Measurements from ENCODE around the gene CTSH.
A peak's percentile ranks its signal among the peaks of the same experiment; 100 is the strongest.

The CTSH gene, protein sequence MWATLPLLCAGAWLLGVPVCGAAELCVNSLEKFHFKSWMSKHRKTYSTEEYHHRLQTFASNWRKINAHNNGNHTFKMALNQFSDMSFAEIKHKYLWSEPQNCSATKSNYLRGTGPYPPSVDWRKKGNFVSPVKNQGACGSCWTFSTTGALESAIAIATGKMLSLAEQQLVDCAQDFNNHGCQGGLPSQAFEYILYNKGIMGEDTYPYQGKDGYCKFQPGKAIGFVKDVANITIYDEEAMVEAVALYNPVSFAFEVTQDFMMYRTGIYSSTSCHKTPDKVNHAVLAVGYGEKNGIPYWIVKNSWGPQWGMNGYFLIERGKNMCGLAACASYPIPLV

DNA sequence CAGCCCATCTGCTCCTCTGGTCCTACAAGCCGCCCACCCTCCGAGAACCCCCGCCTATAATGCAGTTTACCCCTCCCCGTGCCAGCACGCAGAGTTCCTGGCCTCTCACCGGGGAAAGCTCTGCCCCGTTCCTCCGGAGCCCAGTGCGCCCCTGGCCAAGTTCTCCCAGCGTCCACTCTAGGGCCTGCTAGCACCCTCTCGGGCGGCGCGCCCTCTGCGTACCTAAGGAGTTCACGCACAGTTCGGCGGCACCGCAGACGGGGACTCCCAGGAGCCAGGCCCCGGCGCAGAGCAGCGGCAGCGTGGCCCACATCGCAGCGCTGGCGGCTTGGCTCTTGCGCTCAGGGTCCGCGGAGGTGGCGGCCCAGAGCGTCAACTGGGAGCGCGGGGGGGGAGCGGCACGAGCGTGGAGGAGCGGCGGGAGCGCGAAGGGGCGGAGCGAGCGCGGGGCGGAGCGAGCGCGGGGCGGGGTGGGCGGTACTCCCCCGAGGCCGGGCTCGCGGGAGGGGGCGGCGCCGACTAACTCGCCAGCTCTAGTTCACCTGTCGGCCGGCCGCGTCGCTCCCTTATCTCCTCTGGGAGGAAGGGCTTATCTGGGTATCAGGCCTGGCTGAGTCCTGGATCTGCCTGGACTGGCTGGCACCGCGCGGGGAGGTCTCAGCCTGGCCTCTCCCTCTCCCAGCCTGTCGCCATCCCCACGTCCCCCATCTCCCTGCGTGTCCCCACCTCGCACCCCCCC, at the start of gene CTSH:
Gene CTSH (minus strand): TSS at position 378 of the 739 bp plus-strand sequence. CDS start 65 bp downstream, at position 313.
- DNase-seq, result peak; percentile 39
- in situ Hi-C loops (cut with HindIII; ENCODE audit: low pct_ligation_motif_present, low pct_unique_long_range_greater_than_20kb, low sequenced_read_pairs), result no loop called here

- in situ Hi-C loops (cut with HindIII; ENCODE audit: low pct_ligation_motif_present, low pct_unique_long_range_greater_than_20kb, low sequenced_read_pairs), result no loop called here
- no peak for DNase-seq
These were observed 49.2 kb upstream of the CTSH start for GRCh38 chr15:78993931-78994530.

- DNase-seq, result no peak
- in situ Hi-C loops (cut with HindIII; ENCODE audit: low pct_ligation_motif_present, low pct_unique_long_range_greater_than_20kb, low sequenced_read_pairs), result no loop called here
These were observed 48.5 kb upstream of the CTSH start for GRCh38 chr15:78993257-78993930.

DNA sequence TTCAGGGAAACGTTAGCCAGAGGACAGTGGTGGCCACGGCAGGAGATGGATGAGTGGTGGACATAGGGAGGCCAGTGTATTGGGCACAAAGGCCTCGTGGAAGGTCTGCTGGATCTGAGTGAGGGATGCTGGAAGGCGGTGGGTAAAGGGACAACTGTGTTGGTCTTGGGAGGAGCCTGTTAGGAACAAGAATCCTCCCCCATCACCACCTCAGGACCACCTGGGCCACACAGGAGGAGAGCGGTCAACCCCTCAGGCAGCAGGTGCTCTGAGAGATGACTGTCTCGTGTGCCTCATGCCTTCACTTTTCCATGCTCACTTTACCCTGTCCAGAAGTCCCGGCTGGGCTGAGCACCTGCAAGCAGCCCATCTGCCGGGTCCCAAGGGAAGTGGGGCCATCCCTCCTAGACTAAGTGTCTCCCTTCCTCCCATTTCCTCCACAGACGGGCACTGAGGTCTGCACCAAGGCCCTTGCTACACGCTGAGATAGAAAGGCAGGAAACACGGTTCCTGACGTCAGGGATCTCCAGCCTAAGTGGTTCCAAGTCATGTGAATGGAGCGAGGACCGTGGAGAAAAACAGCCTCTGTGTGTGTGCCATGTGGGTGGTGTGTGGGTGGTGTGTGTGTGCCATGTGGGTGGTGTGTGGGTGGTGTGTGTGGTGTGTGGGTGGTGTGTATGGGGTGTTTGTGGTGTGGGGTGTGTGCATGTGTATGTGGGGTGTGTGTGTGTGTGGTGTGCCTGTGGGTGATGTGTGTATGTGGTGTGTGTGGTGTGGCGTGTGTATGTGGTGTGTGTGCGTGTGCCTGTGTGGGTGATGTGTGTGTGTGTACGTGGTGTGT, 47.8 kb upstream of the CTSH start:
- DNase-seq, result no peak
- in situ Hi-C loops (cut with HindIII; ENCODE audit: low pct_ligation_motif_present, low pct_unique_long_range_greater_than_20kb, low sequenced_read_pairs), result no loop called here

DNA sequence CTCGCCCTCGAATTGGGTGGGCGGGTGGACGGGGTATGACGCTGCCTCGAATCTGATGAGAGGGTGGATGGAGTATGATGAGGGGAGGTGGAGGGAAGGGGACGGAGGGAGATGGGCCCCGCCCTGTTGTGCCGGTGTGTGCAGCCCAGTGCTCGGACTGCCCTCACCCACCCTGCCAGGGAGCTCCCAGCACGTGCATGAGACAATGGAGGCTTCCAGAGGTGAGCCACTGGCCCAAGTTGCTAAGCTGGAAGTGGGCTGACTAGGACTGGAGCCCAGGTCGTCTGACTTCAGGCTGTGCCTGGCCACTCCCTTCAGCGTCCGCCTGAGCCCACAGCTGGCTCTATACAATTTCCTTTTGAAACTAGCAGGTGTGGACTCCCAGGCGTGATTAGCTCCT, 47.0 kb upstream of the CTSH start:
- in situ Hi-C loops (cut with HindIII; ENCODE audit: low pct_ligation_motif_present, low pct_unique_long_range_greater_than_20kb, low sequenced_read_pairs), result no loop called here
- DNase-seq, result no peak

DNA sequence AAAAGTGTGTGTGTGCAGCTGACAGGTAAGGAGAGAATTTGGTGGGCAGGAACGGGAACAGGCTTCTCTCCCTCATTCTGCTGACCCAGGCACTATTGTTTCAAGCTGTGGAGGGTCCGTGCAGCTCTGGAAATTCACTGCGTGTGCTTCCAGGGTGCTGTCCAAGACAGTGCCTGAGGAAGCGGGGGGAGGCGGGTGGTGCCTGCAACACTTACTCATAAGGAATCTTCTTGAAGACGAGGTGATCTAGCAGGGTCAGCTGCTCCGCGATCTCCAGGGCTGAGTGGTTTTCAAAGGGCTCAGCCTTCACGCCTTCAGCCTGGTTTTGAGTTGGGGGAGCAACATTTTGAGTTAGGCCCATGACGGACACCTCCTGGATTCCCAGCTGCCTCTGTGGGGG, 46.6 kb upstream of the CTSH start:
- DNase-seq, result no peak
- in situ Hi-C loops (cut with HindIII; ENCODE audit: low pct_ligation_motif_present, low pct_unique_long_range_greater_than_20kb, low sequenced_read_pairs), result no loop called here

- in situ Hi-C loops (cut with HindIII; ENCODE audit: low pct_ligation_motif_present, low pct_unique_long_range_greater_than_20kb, low sequenced_read_pairs), result no loop called here
These were observed 45.4 kb upstream of the CTSH start for GRCh38 chr15:78990278-78990677.

GRCh38 chr15:78989701-78990240, 44.9 kb upstream of the CTSH start:
- in situ Hi-C loops (cut with HindIII; ENCODE audit: low pct_ligation_motif_present, low pct_unique_long_range_greater_than_20kb, low sequenced_read_pairs), result no loop called here
- DNase-seq, result no peak

More at GRCh38 chr15:78990278-78990677, 45.4 kb upstream of the CTSH start:
- no peak for DNase-seq

DNA sequence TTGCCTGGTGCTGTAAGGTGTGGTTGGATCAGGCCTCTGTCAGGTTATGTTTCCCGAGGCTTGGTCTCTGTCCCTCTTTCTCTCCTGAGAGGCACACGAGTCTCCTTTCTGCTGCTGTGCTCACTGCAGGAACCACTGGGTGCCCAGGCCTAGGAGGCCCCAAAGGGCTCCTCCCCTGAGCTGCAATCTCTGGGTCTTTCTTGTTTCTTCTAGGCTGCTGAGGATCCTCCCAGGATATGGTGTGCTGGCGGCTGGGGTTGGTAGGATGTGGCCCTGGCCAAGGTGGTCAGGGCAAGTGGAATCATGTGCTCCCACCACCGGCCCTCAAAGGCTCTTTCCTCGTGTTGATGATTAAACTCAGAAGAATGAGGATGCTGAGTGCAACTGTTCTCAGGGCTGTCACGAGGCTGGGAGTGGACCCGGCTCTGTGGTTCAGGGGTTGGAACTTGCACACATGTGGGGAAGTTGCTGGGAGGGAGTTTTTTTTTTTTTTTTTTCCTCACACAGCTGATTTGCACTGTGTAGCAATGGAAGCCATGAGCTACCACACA, 43.6 kb upstream of the CTSH start:
- in situ Hi-C loops (cut with HindIII; ENCODE audit: low pct_ligation_motif_present, low pct_unique_long_range_greater_than_20kb, low sequenced_read_pairs), result no loop called here

GRCh38 chr15:78987556-78988360, 42.9 kb upstream of the CTSH start:
- DNase-seq, result peak; percentile 6
- in situ Hi-C loops (cut with HindIII; ENCODE audit: low pct_ligation_motif_present, low pct_unique_long_range_greater_than_20kb, low sequenced_read_pairs), result no loop called here

More for the DNA sequence above, 43.6 kb upstream of the CTSH start:
- DNase-seq, result peak; percentile 98

- DNase-seq, result no peak
- in situ Hi-C loops (cut with HindIII; ENCODE audit: low pct_ligation_motif_present, low pct_unique_long_range_greater_than_20kb, low sequenced_read_pairs), result no loop called here
These were observed 41.1 kb upstream of the CTSH start for GRCh38 chr15:78985859-78986475.

DNA sequence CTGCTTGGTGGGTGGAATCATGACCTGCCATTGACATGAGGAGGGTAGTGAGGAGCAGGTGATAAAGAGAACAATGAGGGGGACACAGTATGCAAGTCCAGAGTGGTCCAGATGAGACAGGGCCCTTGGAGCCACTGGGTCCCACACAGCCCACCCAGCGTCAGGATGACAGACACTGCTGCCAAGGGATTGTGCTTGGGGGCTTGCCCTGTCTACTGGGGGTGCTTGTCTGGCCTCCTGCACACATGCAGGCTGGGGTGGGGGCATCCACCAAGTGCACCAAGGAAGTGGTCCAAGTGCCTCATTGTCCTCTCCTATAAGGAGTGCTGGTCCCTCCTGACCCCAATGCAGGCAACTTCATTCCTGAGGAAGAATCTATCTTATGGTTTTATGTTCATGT, 39.2 kb upstream of the CTSH start:
- DNase-seq, result no peak
- in situ Hi-C loops (cut with HindIII; ENCODE audit: low pct_ligation_motif_present, low pct_unique_long_range_greater_than_20kb, low sequenced_read_pairs), result no loop called here

GRCh38 chr15:78983146-78983918, 38.5 kb upstream of the CTSH start:
- in situ Hi-C loops (cut with HindIII; ENCODE audit: low pct_ligation_motif_present, low pct_unique_long_range_greater_than_20kb, low sequenced_read_pairs), result no loop called here
- DNase-seq, result no peak

DNA sequence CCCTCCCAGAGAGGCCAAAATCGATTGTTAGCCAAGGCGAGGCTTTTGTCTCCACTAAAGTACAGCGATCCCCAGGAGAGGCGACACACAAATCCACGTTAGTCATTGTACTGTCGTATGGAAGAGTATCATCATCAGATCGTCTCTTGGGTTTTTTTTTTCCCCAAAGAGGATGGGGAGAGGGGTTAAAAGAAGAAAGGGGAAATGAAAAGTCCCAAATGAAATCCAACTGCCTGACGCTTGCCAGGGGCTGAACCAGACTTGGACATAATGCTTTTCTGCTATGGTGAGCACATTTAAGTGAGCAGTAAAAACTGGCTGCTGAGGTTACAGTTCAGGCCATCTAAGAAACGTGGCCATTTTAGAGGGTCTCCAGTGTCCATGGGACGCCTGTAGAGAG, 37.9 kb upstream of the CTSH start:
- in situ Hi-C loops (cut with HindIII; ENCODE audit: low pct_ligation_motif_present, low pct_unique_long_range_greater_than_20kb, low sequenced_read_pairs), result no loop called here
- no peak for DNase-seq

- in situ Hi-C loops (cut with HindIII; ENCODE audit: low pct_ligation_motif_present, low pct_unique_long_range_greater_than_20kb, low sequenced_read_pairs), result no loop called here
- no peak for DNase-seq
These were observed 36.9 kb upstream of the CTSH start for GRCh38 chr15:78981532-78982313.

All from ACHN (cell line).